ENCODE data around the gene PRKCD. TPM values are rescaled to one million over a fixed set of nuclear protein-coding genes. Genes with fewer than 3 reads are reported as not detected.

Gene PRKCD
- total and polyA plus RNA-seq, 2 of the 4 experiments (the other 2 are of a cell fraction): 4.3 to 19.0 TPM

DNA sequence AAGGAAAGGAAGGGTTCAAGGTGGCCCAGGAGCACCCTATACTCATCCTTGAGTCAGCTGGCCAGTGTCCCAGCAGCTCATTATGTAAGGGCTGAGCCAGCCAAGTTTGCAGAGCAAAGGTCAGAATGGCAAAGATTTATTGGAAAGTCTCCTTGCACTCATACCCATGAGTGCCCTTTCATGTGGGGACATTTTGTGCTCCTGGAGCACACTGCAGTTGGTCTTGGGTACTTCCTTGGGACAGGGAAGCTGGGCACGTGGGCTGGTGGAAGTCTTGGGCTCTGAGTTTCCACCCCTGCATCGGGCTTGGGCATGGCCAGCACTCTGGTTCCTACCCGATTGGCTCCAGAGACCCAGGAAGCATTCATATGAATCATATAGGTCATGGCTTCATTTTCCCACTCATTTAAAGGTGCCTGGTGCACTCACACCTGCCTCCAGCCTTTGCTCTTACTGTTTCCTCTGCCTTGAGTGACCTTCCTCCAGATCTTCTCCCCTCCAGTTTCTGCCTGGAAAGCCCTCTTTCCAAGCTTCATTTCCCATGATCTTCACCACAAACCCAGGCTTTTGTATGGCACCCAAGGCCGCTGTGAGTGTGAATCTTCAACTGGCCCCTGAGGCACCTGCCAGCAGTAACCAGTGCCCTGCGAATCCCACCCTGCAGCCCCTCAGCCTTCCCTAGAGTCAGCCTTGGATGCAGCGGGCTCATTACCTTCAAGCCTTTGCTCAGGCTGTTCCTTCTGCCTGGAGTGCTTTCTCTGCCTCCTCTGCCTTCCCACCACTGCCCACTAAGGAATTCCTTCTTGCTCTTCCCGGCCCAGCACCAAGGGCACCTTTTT is 10.5 kb upstream of the PRKCD start:
- no peaks in the 10 kb centered on the region for H4K20me1 ChIP-seq (ENCODE audit: insufficient read depth, low read length)
- peak; percentile 47 for DNase-seq
- no peak overlapping the region for H2BK20ac ChIP-seq (ENCODE audit: low read depth, low read length)
- H4K5ac ChIP-seq (ENCODE audit: low read depth, low read length): no peak overlapping the region
- H2BK5ac ChIP-seq (ENCODE audit: low read depth, low read length, poor library complexity, severe bottlenecking): no peak overlapping the region
- 81% methylated on average over 3 of the region's 7 CpGs; no CpG with 5 or more reads in 1 of the 2 experiments for WGBS, 2 experiments (ENCODE audit: extremely low coverage in 2 of 2, insufficient read length in 1 of 2)
- no peak overlapping the region for H3K4me2 ChIP-seq (ENCODE audit: low read depth, low read length)
- no peaks in the 10 kb centered on the region for H3K9me3 ChIP-seq (ENCODE audit: control insufficient read depth, insufficient read depth, low read length)
- no peak overlapping the region for H2BK15ac ChIP-seq (ENCODE audit: low read depth, low read length)
- H3K27me3 ChIP-seq (ENCODE audit: control insufficient read depth, insufficient read depth, low read length): peaks cover 13% of the 10 kb centered on the region
- no peak overlapping the region for H3K56ac ChIP-seq (ENCODE audit: extremely low read depth, insufficient read depth, low read length)
- in situ Hi-C loops (cut with MboI; ENCODE audit: low sequenced_read_pairs): no loop called here
- no peak overlapping the region for H2AK5ac ChIP-seq (ENCODE audit: low read depth, low read length)
- H2BK120ac ChIP-seq (ENCODE audit: low read depth, low read length): no peak overlapping the region
- H2AK9ac ChIP-seq (replicated peaks; ENCODE audit: low read depth, low read length, poor library complexity): no peak overlapping the region
- H3K4ac ChIP-seq (ENCODE audit: low read depth, low read length): no peak overlapping the region
- H3K9ac ChIP-seq (ENCODE audit: low read depth, low read length): no peak overlapping the region
- no peaks in the 10 kb centered on the region for H3K9me1 ChIP-seq (ENCODE audit: insufficient read depth, low read length)
- H3K4me3 ChIP-seq (ENCODE audit: insufficient read depth, low read depth, low read length): no peak overlapping the region
- TF ChIP-seq SMC3 (IDR thresholded peaks at IDR 0.05; ENCODE audit: low read depth, low read length) (no peak), MAZ (IDR thresholded peaks at IDR 0.05; ENCODE audit: borderline replicate concordance, low read depth, low read length) (no peak), RFX5 (IDR thresholded peaks at IDR 0.05; ENCODE audit: low read depth, low read length) (no peak), CEBPB (IDR thresholded peaks at IDR 0.05; ENCODE audit: low read depth, low read length) (no peak), NFE2L2 (IDR thresholded peaks at IDR 0.05; ENCODE audit: low read depth, low read length) (no peak), MXI1 (IDR thresholded peaks at IDR 0.05; ENCODE audit: borderline replicate concordance, low read depth, low read length) (no peak), FOS (IDR thresholded peaks at IDR 0.05; ENCODE audit: low read depth, low read length) (no peak), CHD1 (IDR thresholded peaks at IDR 0.05; ENCODE audit: low read depth, low read length) (no peak), RAD21 (IDR thresholded peaks at IDR 0.05; ENCODE audit: low read length) (no peak), POLR2A (IDR thresholded peaks at IDR 0.05; ENCODE audit: low read depth, low read length) (no peak), BHLHE40 (IDR thresholded peaks at IDR 0.05; ENCODE audit: low read depth, low read length) (no peak), RCOR1 (IDR thresholded peaks at IDR 0.05; ENCODE audit: insufficient replicate concordance, low read length) (no peak), MAFK (IDR thresholded peaks at IDR 0.05; ENCODE audit: low read depth, low read length) (no peak)
- TF ChIP-seq, protein P1, sequence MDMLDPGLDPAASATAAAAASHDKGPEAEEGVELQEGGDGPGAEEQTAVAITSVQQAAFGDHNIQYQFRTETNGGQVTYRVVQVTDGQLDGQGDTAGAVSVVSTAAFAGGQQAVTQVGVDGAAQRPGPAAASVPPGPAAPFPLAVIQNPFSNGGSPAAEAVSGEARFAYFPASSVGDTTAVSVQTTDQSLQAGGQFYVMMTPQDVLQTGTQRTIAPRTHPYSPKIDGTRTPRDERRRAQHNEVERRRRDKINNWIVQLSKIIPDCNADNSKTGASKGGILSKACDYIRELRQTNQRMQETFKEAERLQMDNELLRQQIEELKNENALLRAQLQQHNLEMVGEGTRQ (IDR thresholded peaks at IDR 0.05; ENCODE audit: low read depth, low read length): no peak
- TF ChIP-seq, protein P2, sequence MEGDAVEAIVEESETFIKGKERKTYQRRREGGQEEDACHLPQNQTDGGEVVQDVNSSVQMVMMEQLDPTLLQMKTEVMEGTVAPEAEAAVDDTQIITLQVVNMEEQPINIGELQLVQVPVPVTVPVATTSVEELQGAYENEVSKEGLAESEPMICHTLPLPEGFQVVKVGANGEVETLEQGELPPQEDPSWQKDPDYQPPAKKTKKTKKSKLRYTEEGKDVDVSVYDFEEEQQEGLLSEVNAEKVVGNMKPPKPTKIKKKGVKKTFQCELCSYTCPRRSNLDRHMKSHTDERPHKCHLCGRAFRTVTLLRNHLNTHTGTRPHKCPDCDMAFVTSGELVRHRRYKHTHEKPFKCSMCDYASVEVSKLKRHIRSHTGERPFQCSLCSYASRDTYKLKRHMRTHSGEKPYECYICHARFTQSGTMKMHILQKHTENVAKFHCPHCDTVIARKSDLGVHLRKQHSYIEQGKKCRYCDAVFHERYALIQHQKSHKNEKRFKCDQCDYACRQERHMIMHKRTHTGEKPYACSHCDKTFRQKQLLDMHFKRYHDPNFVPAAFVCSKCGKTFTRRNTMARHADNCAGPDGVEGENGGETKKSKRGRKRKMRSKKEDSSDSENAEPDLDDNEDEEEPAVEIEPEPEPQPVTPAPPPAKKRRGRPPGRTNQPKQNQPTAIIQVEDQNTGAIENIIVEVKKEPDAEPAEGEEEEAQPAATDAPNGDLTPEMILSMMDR (conservative IDR thresholded peaks at IDR 0.05; ENCODE audit: low read depth, low read length): no peak
- TF ChIP-seq, protein P3, sequence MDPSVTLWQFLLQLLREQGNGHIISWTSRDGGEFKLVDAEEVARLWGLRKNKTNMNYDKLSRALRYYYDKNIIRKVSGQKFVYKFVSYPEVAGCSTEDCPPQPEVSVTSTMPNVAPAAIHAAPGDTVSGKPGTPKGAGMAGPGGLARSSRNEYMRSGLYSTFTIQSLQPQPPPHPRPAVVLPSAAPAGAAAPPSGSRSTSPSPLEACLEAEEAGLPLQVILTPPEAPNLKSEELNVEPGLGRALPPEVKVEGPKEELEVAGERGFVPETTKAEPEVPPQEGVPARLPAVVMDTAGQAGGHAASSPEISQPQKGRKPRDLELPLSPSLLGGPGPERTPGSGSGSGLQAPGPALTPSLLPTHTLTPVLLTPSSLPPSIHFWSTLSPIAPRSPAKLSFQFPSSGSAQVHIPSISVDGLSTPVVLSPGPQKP (IDR thresholded peaks at IDR 0.05; ENCODE audit: borderline replicate concordance, low read depth, low read length): no peak
- BruUV-seq (replicated peaks): no TSS peak
- no peaks in the 10 kb centered on the region for H3K79me1 ChIP-seq (ENCODE audit: low read depth in 1 of 2, low read length in 2 of 2)
- dilution Hi-C loops (cut with HindIII; ENCODE audit: low sequenced_read_pairs, unreplicated experiment): no loop called here
- H4K91ac ChIP-seq (ENCODE audit: insufficient read depth, low read depth, low read length): no peak overlapping the region
- H3K18ac ChIP-seq (ENCODE audit: low read depth, low read length): no peak overlapping the region
- H3K14ac ChIP-seq (replicated peaks; ENCODE audit: low read depth, low read length): no peak overlapping the region
- intact Hi-C loops (cut with micrococcal nuclease): no loop called here
- no peaks in the 10 kb centered on the region for H3K36me3 ChIP-seq (ENCODE audit: control insufficient read depth, insufficient read depth, low read length)
- H3K4me1 ChIP-seq (ENCODE audit: control insufficient read depth, insufficient read depth, low read length): peaks cover 5% of the 10 kb centered on the region
- ChIA-PET CTCF (no interaction called here), POLR2A (ENCODE audit: unreplicated experiment) (no interaction called here)
- no peak overlapping the region for H3K27ac ChIP-seq (ENCODE audit: insufficient read depth, low read length)
- no peak overlapping the region for H4K8ac ChIP-seq (ENCODE audit: low read depth in 2 of 2, low read length in 2 of 2)
- no peak for ATAC-seq (ENCODE audit: low read depth)
- no peak overlapping the region for H3K23ac ChIP-seq (ENCODE audit: low read depth, low read length)
- H2AFZ ChIP-seq (replicated peaks; ENCODE audit: low read length, poor library complexity): peak overlapping the region; percentile 1

Data from IMR-90 (cell line).